Measurements from ENCODE around the gene NEK6. TPM values are rescaled to one million over a fixed set of nuclear protein-coding genes. Genes with fewer than 3 reads are reported as not detected.

NEK6 gene
- total RNA-seq, 2 experiments from 2014 or later, result 0.89 to 1.7 TPM

DNA sequence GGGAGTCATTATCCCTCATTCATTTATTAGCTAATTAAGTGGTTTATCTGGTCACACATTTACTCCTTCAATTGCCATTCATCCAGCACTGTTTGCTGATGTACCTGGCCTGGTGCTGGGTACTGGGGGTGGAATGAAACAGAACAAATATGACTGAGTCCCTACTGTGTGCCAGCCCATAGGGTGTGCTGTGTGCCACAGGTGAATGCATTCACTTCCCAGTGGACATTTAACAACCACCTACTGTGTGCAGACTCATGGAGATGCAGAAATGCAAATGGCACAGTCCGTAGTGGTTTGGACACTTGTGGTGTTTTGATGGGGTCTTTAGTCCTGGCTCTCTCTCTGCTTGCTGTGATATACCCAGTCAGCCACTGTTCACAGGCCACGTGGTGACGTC is 10.5 kb downstream of the NEK6 start:
- ATAC-seq (ENCODE audit: poor library complexity), result no peak
- Histone ChIP-seq H3K4me1 (ENCODE audit: insufficient read depth, low read length) (peaks cover 6% of the 10 kb centered on the region), H3K9me3 (ENCODE audit: control insufficient read depth in 1 of 2, insufficient read depth in 1 of 2, low read length in 2 of 2) (peaks cover 0 to 4% of the 10 kb centered on the region in 2 experiments), H3K4me3 (ENCODE audit: low read length) (no peak overlapping the region), H3K36me3 (ENCODE audit: insufficient read depth, low read length) (no peaks in the 10 kb centered on the region), H3K27ac (ENCODE audit: low read depth in 1 of 2, low read length in 2 of 2) (no peak overlapping the region), H3K27me3 (ENCODE audit: control insufficient read depth in 1 of 2, insufficient read depth in 2 of 2, low read length in 2 of 2) (no peaks in the 10 kb centered on the region)
- peaks cover 5% of the 10 kb centered on the region for H3K27me3 Mint-ChIP-seq
- CTCF ChIA-PET, result no interaction called here
- H3K4me3 Mint-ChIP-seq, result no peak overlapping the region
- no peaks in the 10 kb centered on the region for H3K9me3 Mint-ChIP-seq
- TF ChIP-seq CTCF (IDR thresholded peaks at IDR 0.05), result no peak
- DNase-seq, result no peak
- POLR2A ChIA-PET, result no interaction called here
- H3K4me1 Mint-ChIP-seq (ENCODE audit: low read depth), result no peaks in the 10 kb centered on the region
- intact Hi-C loops (cut with DNase I, micrococcal nuclease), result no loop called here
- H3K27ac Mint-ChIP-seq, result no peak overlapping the region
- no peaks in the 10 kb centered on the region for H3K36me3 Mint-ChIP-seq (ENCODE audit: low read depth)

GRCh38 chr9:124268661-124269060 is 10.9 kb downstream of the NEK6 start:
- Mint-ChIP-seq H3K4me3 (no peak overlapping the region), H3K9me3 (no peaks in the 10 kb centered on the region), H3K27ac (no peak overlapping the region), H3K27me3 (peaks cover 5% of the 10 kb centered on the region), H3K36me3 (ENCODE audit: low read depth) (no peaks in the 10 kb centered on the region), H3K4me1 (ENCODE audit: low read depth) (no peaks in the 10 kb centered on the region)
- intact Hi-C loops (cut with DNase I, micrococcal nuclease), result no loop called here
- ChIA-PET POLR2A (no interaction called here), CTCF (no interaction called here)
- Histone ChIP-seq H3K4me3 (ENCODE audit: low read length) (no peak overlapping the region), H3K36me3 (ENCODE audit: insufficient read depth, low read length) (no peaks in the 10 kb centered on the region), H3K9me3 (ENCODE audit: control insufficient read depth in 1 of 2, insufficient read depth in 1 of 2, low read length in 2 of 2) (peaks cover 0 to 4% of the 10 kb centered on the region in 2 experiments), H3K27me3 (ENCODE audit: control insufficient read depth in 1 of 2, insufficient read depth in 2 of 2, low read length in 2 of 2) (no peaks in the 10 kb centered on the region), H3K4me1 (ENCODE audit: insufficient read depth, low read length) (peaks cover 6% of the 10 kb centered on the region), H3K27ac (ENCODE audit: low read depth in 1 of 2, low read length in 2 of 2) (no peak overlapping the region)
- DNase-seq (no peak), ATAC-seq (ENCODE audit: poor library complexity) (no peak)
- TF ChIP-seq CTCF (IDR thresholded peaks at IDR 0.05), result no peak

DNA sequence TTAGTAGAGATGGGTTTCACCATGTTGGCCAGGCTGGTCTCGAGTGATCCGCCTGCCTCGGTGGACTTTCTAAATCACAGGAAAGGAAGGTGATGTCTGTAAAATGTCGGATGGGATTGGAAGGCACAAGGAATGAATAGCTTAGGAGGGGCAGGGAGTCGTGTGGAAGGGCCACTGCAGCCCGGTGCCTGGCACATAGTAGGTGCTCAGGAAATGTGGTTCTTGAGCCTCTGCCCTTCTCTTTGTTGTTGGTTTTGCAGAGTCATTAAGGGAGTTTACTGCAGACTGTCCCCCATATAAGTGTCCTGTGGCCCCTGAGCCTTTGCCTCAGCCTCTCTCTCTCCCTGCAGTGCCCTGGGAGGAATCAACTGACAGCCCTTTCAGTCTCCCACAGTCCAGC is 11.8 kb downstream of the NEK6 start:
- ChIA-PET CTCF (no interaction called here), POLR2A (no interaction called here)
- Mint-ChIP-seq H3K4me3 (no peak overlapping the region), H3K9me3 (no peaks in the 10 kb centered on the region), H3K36me3 (ENCODE audit: low read depth) (no peaks in the 10 kb centered on the region), H3K4me1 (ENCODE audit: low read depth) (no peaks in the 10 kb centered on the region), H3K27me3 (peaks cover 5% of the 10 kb centered on the region), H3K27ac (no peak overlapping the region)
- ATAC-seq (ENCODE audit: poor library complexity) (no peak), DNase-seq (no peak)
- H3K27me3 ChIP-seq (ENCODE audit: control insufficient read depth in 1 of 2, insufficient read depth in 2 of 2, low read length in 2 of 2), result no peaks in the 10 kb centered on the region
- no peaks in the 10 kb centered on the region for H3K36me3 ChIP-seq (ENCODE audit: insufficient read depth, low read length)
- H3K9me3 ChIP-seq (ENCODE audit: control insufficient read depth in 1 of 2, insufficient read depth in 1 of 2, low read length in 2 of 2), result peaks cover 0 to 4% of the 10 kb centered on the region in 2 experiments
- intact Hi-C loops (cut with DNase I, micrococcal nuclease), result no loop called here
- no peak for TF ChIP-seq CTCF (IDR thresholded peaks at IDR 0.05)
- no peak overlapping the region for H3K27ac ChIP-seq (ENCODE audit: low read depth in 1 of 2, low read length in 2 of 2)
- peaks cover 6% of the 10 kb centered on the region for H3K4me1 ChIP-seq (ENCODE audit: insufficient read depth, low read length)
- no peak overlapping the region for H3K4me3 ChIP-seq (ENCODE audit: low read length)
